K562 (cell line): ENCODE measurements around the gene VRK3. TPM values are rescaled to one million over a fixed set of nuclear protein-coding genes. Genes with fewer than 3 reads are reported as not detected.

Source experiments
- ATAC-seq: fragments of 200-7000 bp; cut with Tn5 transposase; 3 replicates; pipeline ENCODE4 v1.9.1; 2020; ENCODE audit warnings: moderate library complexity
- BruUV-seq: library from RNA; stranded (reverse); fragments of 400-500 nt; replicated peaks from 2 replicates; lab custom pipeline; 2021; lab: Mats Ljungman, UMichigan
- CTCF ChIA-PET: fragments of 300-600 bp; formaldehyde crosslinking; extraction: SDS; loops from one replicate; lab custom pipeline; 2021; ENCODE audit warnings: low intra/inter-chr PET ratio; lab: Yijun Ruan, JAX
- POLR2A ChIA-PET: fragments of 300-600, 350-650 bp; sonication (Branson Sonifier 250); formaldehyde crosslinking; extraction: SDS; loops from one replicate; lab custom pipeline; 2021; ENCODE audit warnings: antibody characterized with exemption, inconsistent platforms; lab: Yijun Ruan, JAX
- DNase-seq, 4 experiments: peaks; one replicate each; pipeline versions ENCODE4 v3.0.0 to v3.0.0-alpha.2; 2011 to 2018; ENCODE audit warnings: low spot score in 3 of 4, mixed read lengths in 3 of 4; ENCODE audit errors: extremely low read depth in 1 of 4
- FAIRE-seq: peaks from 2 replicates; lab custom pipeline; 2011; peaks lifted over from hg19 to GRCh38; lab: Jason Lieb, UNC
- H2AFZ ChIP-seq: 2 replicates; pipeline ENCODE4 v1.6.0; 2011; ENCODE audit warnings: low read depth, low read length, control low read depth, inconsistent platforms
- H3K27ac ChIP-seq: fragments of 200-600 bp; 3 replicates; pipeline ENCODE4 v1.8.0; 2011; ENCODE audit warnings: low read depth, mild to moderate bottlenecking, control low read depth, inconsistent platforms, low read length, moderate library complexity, mixed read lengths; ENCODE audit errors: extremely low read depth
- H3K27me3 ChIP-seq, 2 experiments: fragments of 300-600 bp in 1 of 2; 2 replicates in 1 of 2; 3 replicates in 1 of 2; pipeline versions ENCODE4 v1.6.0 to v1.8.0; 2011; ENCODE audit warnings: inconsistent platforms in 2 of 2, low read length in 2 of 2, mild to moderate bottlenecking in 1 of 2, mixed read lengths in 1 of 2, moderate library complexity in 1 of 2; ENCODE audit not compliant: control insufficient read depth in 2 of 2, insufficient read depth in 2 of 2
- H3K36me3 ChIP-seq: fragments of 300-600 bp; 3 replicates; pipeline ENCODE4 v1.8.0; 2011; ENCODE audit warnings: mild to moderate bottlenecking, low read length, inconsistent platforms; ENCODE audit not compliant: control insufficient read depth, insufficient read depth
- H3K4me1 ChIP-seq, 2 experiments: fragments of 200-600 bp in 1 of 2; replicated peaks in 1 of 2; 2 replicates in 1 of 2; 3 replicates in 1 of 2; pipeline versions ENCODE4 v1.5.1 to v1.8.0; 2011; ENCODE audit warnings: inconsistent platforms in 2 of 2, low read length in 2 of 2, mild to moderate bottlenecking in 1 of 2, mixed read lengths in 1 of 2, moderate library complexity in 1 of 2; ENCODE audit not compliant: control insufficient read depth in 2 of 2, insufficient read depth in 2 of 2
- H3K4me2 ChIP-seq: 2 replicates; pipeline ENCODE4 v1.6.1; 2011; ENCODE audit warnings: low read length, control low read depth, inconsistent platforms, mixed read lengths; ENCODE audit not compliant: insufficient read depth
- H3K4me3 ChIP-seq: fragments of 200-600 bp; sonication (generic), shearing (Covaris generic); 2 replicates; pipeline ENCODE4 v1.5.1; 2016; ENCODE audit warnings: control low read depth, inconsistent platforms
- H3K79me2 ChIP-seq: fragments of 200-600 bp; 3 replicates; pipeline ENCODE4 v1.8.0; 2011; ENCODE audit warnings: low read length, inconsistent platforms; ENCODE audit not compliant: control insufficient read depth, insufficient read depth
- H3K9ac ChIP-seq, 2 experiments: 2 replicates each; pipeline versions ENCODE4 v1.6.0 to v1.6.1; 2011; ENCODE audit warnings: low read depth in 2 of 2, low read length in 2 of 2, control low read depth in 1 of 2, inconsistent platforms in 1 of 2, mild to moderate bottlenecking in 1 of 2, mixed read lengths in 1 of 2; ENCODE audit not compliant: insufficient read depth in 1 of 2
- H3K9me1 ChIP-seq: one replicate; pipeline ENCODE4 v1.6.0; 2011; ENCODE audit warnings: inconsistent platforms, mild to moderate bottlenecking, low read length, moderate library complexity; ENCODE audit not compliant: control insufficient read depth, insufficient read depth
- H3K9me3 ChIP-seq: replicated peaks from 2 replicates; pipeline ENCODE4 v1.5.1; 2011; ENCODE audit warnings: low read depth, low read length, inconsistent platforms; ENCODE audit not compliant: control insufficient read depth, insufficient read depth
- H4K20me1 ChIP-seq: replicated peaks from 2 replicates; pipeline ENCODE4 v1.6.1; 2011; ENCODE audit warnings: low read length, inconsistent platforms, mixed read lengths; ENCODE audit not compliant: control insufficient read depth, insufficient read depth
- MEF2A ChIP-seq: IDR thresholded peaks from 2 replicates; pipeline ENCODE4 v1.6.1; 2011; ENCODE audit warnings: low read depth, mild to moderate bottlenecking, low read length, moderate library complexity; ENCODE audit not compliant: control insufficient read depth
- MEF2D ChIP-seq: conservative IDR thresholded peaks from 2 replicates; pipeline ENCODE4 v1.6.1; 2016; ENCODE audit warnings: low read depth, missing genetic modification characterization, missing compliant biosample characterization
- MTA1 ChIP-seq: fragments of 450-650 bp; IDR thresholded peaks from 2 replicates; pipeline ENCODE4 v1.6.1; 2017; ENCODE audit warnings: borderline replicate concordance
- NFIC ChIP-seq: fragments of 450-650 bp; IDR thresholded peaks from 2 replicates; pipeline ENCODE4 v1.6.1; 2017; ENCODE audit warnings: mild to moderate bottlenecking, inconsistent platforms
- ZNF41 ChIP-seq: fragments of 250-450 bp; sonication (Bioruptor Pico); conservative IDR thresholded peaks from 2 replicates; pipeline ENCODE4 v1.4.0; 2020; ENCODE audit warnings: mild to moderate bottlenecking
- WGBS: fragments of 100-300 bp; shearing (Covaris generic); methylation state at CpG from one replicate; pipeline ENCODE4 v1.1.6; 2016; ENCODE audit warnings: low coverage, mixed read lengths; ENCODE audit not compliant: insufficient coverage; ENCODE audit errors: missing lambda C conversion rate; 5-methylcytosine and 5-hydroxymethylcytosine counted together
- in situ Hi-C: fragments of 300-500 bp; cut with MboI; formaldehyde crosslinking; loops from 4 replicates; pipeline ENCODE4 v1.15.0; 2018; ENCODE audit warnings: inconsistent platforms, mixed read lengths
- intact Hi-C: fragments of 100-400 bp; cut with micrococcal nuclease; formaldehyde crosslinking; loops from 2 replicates; pipeline ENCODE4 v1.14.2; 2022
- polyA plus RNA-seq, 8 experiments: library from polyadenylated mRNA; depleted of rRNA in 4 of 8; stranded (reverse) in 5 of 8; unstranded in 3 of 8; fragments of >200 nt; fragmentation: Nextera tagmentation in 2 of 8; fragmentation: Illumina TruSeq in 1 of 8; extraction: Ambion mirVana in 2 of 8; extraction: Trizol in 1 of 8; gene quantifications; 2 replicates each; pipeline versions ENCODE4 v1.2.1 to v1.2.3, GENCODE V29; 2011 to 2014; ENCODE audit warnings: inconsistent platforms in 1 of 8, missing spikeins in 1 of 8
- total RNA-seq, 7 experiments: library from RNA; depleted of rRNA in 6 of 7; stranded (reverse); fragments of >200 nt in 6 of 7; fragmentation: Illumina TruSeq in 2 of 7; extraction: Trizol in 2 of 7; gene quantifications; 2 replicates each; pipeline versions ENCODE4 v1.2.1 to v1.2.3, GENCODE V29; 2011 to 2021; ENCODE audit warnings: low replicate concordance in 1 of 7
- TF ChIP-seq, protein P1 (sequence below): fragments of 250-450 bp; sonication (Bioruptor Pico); IDR thresholded peaks from 2 replicates; pipeline ENCODE4 v1.5.0; 2020; ENCODE audit warnings: mild to moderate bottlenecking, borderline replicate concordance
- TF ChIP-seq, protein P2 (sequence below), 2 experiments: fragments of 450-650 bp; IDR thresholded peaks; 2 replicates each; pipeline ENCODE4 v1.6.1; 2016
- TF ChIP-seq, protein P3 (sequence below): fragments of 250-450 bp; sonication (Bioruptor Pico); IDR thresholded peaks from 2 replicates; pipeline ENCODE4 v1.4.0; 2020; ENCODE audit warnings: mild to moderate bottlenecking, moderate library complexity
- TF ChIP-seq, protein P4 (sequence below): fragments of 450-650 bp; formaldehyde crosslinking; conservative IDR thresholded peaks from 2 replicates; pipeline ENCODE4 v1.4.0; 2022; ENCODE audit warnings: mild to moderate bottlenecking, missing genetic modification characterization

VRK3 gene
- total and polyA plus RNA-seq, 9 of the 15 experiments (the other 6 are each of a cell fraction or from before 2014, with no cell fraction given): 25.6 to 94.3 (median 42.9) TPM

DNA sequence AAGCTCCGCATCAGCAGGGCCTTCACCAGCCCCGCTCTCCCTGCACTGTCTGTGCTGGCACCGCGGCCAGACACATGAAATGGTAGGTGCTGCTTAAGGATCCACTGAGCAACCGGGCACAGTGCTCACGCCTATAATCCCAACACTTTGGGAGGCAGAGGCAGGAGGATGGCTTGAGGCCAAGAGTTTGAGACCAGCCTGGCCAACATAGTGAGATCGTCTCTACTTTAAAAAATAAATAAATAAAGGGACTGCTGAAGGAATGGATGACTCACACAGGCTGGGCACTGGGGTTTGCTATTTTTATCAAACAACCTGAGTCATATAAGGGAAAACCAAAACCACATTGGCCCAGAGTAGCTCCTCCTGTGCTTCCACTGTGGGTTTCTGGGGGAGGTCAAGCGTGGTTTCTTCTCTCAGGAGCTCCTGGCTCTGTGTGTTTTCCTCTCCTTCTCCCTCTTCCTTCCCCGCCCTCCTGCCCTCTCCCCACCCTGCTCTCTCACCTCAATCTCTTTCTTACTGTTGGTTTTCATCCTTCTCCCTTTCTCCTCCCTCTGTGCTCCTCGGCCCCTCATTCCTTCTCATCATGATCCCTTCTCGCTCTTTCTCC is 21.3 kb downstream of the VRK3 start:
- ChIA-PET CTCF (no interaction called here), POLR2A (interaction anchor here (0.6 to 2.3 kb wide), 5 partner anchors 9 to 349 kb away, joined by 3 to 10 read pairs (median 4); partner anchors contain the start of gene ZNF473)
- DNase-seq (peak; percentile 50 to 80 (median 66)), ATAC-seq (peak; percentile 85), FAIRE-seq (peak; percentile 96)
- in situ Hi-C loops: no loop called here
- Histone ChIP-seq H3K9me3 (no peaks in the 10 kb centered on the region), H3K36me3 (peaks cover 86% of the 10 kb centered on the region; the same call in 2 of the 3 replicates), H3K4me2 (peak overlapping the region; percentile 66), H3K9ac (peak overlapping the region; percentile 22 to 67; a peak in 2 of 4 replicates), H3K27me3 (no peaks in the 10 kb centered on the region), H3K9me1 (peaks cover 9% of the 10 kb centered on the region), H4K20me1 (no peaks in the 10 kb centered on the region; the same call in 1 of the 2 replicates), H3K4me3 (no peak overlapping the region), H3K79me2 (no peaks in the 10 kb centered on the region; the same call in 2 of the 3 replicates), H2AFZ (no peak overlapping the region), H3K27ac (peak overlapping the region; percentile 79; the same call in 2 of the 3 replicates), H3K4me1 (peaks cover 8 to 17% of the 10 kb centered on the region in 2 experiments)
- BruUV-seq: no TSS peak
- 54% methylated on average over 10 of the region's 11 CpGs for WGBS
- intact Hi-C loops: no loop called here
- TF ChIP-seq, protein P1, sequence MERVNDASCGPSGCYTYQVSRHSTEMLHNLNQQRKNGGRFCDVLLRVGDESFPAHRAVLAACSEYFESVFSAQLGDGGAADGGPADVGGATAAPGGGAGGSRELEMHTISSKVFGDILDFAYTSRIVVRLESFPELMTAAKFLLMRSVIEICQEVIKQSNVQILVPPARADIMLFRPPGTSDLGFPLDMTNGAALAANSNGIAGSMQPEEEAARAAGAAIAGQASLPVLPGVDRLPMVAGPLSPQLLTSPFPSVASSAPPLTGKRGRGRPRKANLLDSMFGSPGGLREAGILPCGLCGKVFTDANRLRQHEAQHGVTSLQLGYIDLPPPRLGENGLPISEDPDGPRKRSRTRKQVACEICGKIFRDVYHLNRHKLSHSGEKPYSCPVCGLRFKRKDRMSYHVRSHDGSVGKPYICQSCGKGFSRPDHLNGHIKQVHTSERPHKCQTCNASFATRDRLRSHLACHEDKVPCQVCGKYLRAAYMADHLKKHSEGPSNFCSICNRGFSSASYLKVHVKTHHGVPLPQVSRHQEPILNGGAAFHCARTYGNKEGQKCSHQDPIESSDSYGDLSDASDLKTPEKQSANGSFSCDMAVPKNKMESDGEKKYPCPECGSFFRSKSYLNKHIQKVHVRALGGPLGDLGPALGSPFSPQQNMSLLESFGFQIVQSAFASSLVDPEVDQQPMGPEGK (CRISPR knock-in tag): no peak
- TF ChIP-seq MEF2A (peak; percentile 89), NFIC (peak; percentile 75), MTA1 (peak; percentile 33; the same call in 1 of the 2 replicates), MEF2D (tag) (peak; percentile 85), ZNF41 (CRISPR knock-in tag) (no peak)
- TF ChIP-seq, protein P2, sequence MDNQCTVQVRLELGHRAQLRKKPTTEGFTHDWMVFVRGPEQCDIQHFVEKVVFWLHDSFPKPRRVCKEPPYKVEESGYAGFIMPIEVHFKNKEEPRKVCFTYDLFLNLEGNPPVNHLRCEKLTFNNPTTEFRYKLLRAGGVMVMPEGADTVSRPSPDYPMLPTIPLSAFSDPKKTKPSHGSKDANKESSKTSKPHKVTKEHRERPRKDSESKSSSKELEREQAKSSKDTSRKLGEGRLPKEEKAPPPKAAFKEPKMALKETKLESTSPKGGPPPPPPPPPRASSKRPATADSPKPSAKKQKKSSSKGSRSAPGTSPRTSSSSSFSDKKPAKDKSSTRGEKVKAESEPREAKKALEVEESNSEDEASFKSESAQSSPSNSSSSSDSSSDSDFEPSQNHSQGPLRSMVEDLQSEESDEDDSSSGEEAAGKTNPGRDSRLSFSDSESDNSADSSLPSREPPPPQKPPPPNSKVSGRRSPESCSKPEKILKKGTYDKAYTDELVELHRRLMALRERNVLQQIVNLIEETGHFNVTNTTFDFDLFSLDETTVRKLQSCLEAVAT (IDR thresholded peaks at IDR 0.05): peak in 1 of 2 experiments; percentile 42; a peak in 2 of 4 replicates
- TF ChIP-seq, protein P3, sequence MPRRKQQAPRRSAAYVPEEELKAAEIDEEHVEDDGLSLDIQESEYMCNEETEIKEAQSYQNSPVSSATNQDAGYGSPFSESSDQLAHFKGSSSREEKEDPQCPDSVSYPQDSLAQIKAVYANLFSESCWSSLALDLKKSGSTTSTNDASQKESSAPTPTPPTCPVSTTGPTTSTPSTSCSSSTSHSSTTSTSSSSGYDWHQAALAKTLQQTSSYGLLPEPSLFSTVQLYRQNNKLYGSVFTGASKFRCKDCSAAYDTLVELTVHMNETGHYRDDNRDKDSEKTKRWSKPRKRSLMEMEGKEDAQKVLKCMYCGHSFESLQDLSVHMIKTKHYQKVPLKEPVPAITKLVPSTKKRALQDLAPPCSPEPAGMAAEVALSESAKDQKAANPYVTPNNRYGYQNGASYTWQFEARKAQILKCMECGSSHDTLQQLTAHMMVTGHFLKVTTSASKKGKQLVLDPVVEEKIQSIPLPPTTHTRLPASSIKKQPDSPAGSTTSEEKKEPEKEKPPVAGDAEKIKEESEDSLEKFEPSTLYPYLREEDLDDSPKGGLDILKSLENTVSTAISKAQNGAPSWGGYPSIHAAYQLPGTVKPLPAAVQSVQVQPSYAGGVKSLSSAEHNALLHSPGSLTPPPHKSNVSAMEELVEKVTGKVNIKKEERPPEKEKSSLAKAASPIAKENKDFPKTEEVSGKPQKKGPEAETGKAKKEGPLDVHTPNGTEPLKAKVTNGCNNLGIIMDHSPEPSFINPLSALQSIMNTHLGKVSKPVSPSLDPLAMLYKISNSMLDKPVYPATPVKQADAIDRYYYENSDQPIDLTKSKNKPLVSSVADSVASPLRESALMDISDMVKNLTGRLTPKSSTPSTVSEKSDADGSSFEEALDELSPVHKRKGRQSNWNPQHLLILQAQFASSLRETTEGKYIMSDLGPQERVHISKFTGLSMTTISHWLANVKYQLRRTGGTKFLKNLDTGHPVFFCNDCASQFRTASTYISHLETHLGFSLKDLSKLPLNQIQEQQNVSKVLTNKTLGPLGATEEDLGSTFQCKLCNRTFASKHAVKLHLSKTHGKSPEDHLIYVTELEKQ: no peak
- TF ChIP-seq, protein P4, sequence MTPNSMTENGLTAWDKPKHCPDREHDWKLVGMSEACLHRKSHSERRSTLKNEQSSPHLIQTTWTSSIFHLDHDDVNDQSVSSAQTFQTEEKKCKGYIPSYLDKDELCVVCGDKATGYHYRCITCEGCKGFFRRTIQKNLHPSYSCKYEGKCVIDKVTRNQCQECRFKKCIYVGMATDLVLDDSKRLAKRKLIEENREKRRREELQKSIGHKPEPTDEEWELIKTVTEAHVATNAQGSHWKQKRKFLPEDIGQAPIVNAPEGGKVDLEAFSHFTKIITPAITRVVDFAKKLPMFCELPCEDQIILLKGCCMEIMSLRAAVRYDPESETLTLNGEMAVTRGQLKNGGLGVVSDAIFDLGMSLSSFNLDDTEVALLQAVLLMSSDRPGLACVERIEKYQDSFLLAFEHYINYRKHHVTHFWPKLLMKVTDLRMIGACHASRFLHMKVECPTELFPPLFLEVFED (CRISPR knock-in tag): peak; percentile 83
